Liver (tissue), 3 donors: ENCODE data around the gene MSMB.
"Not testable (repeated sequence)": the region's sequence is repeated elsewhere in the genome, so short reads cannot be mapped to it uniquely, and the experiment has no call there.

Experiments
- CTCF ChIP-seq: fragments of 150-350 bp; IDR thresholded peaks from 2 replicates; pipeline ENCODE4 v1.5.1; 2017; ENCODE audit warnings: improper control_type of control experiment, low read depth, low read length; ENCODE audit not compliant: missing input control
- HNF4A ChIP-seq, 2 donors: conservative IDR thresholded peaks; 2 replicates each; pipeline ENCODE4 v1.6.1; 2016; ENCODE audit warnings: antibody characterized with exemption in 2 of 2, mild to moderate bottlenecking in 2 of 2
- HNF4G ChIP-seq: IDR thresholded peaks from 2 replicates; pipeline ENCODE4 v1.6.1; 2016; ENCODE audit warnings: antibody characterized with exemption
- JUND ChIP-seq, 2 donors: IDR thresholded peaks; 2 replicates each; pipeline ENCODE4 v1.6.1; 2016; ENCODE audit warnings: antibody characterized with exemption in 2 of 2
- MAX ChIP-seq: IDR thresholded peaks from 2 replicates; pipeline ENCODE4 v1.6.1; 2016; ENCODE audit warnings: antibody characterized with exemption
- NR2F2 ChIP-seq: IDR thresholded peaks from 2 replicates; pipeline ENCODE4 v1.6.1; 2016; ENCODE audit warnings: antibody characterized with exemption
- RAD21 ChIP-seq, 2 donors: IDR thresholded peaks; 2 replicates each; pipeline ENCODE4 v1.6.1; 2016; ENCODE audit warnings: antibody characterized with exemption in 2 of 2, mild to moderate bottlenecking in 2 of 2
- REST ChIP-seq: IDR thresholded peaks from 2 replicates; pipeline ENCODE4 v1.6.1; 2016; ENCODE audit warnings: antibody characterized with exemption, mild to moderate bottlenecking
- SP1 ChIP-seq: IDR thresholded peaks from 2 replicates; pipeline ENCODE4 v1.6.1; 2018; ENCODE audit warnings: antibody characterized with exemption, mild to moderate bottlenecking
- TAF1 ChIP-seq: conservative IDR thresholded peaks from 2 replicates; pipeline ENCODE4 v1.6.1; 2016; ENCODE audit warnings: antibody characterized with exemption, mild to moderate bottlenecking
- donor health status: healthy.
- donor health status: healthy.

- not testable (repeated sequence) for TF ChIP-seq CTCF; SP1; MAX; HNF4A (conservative IDR thresholded peaks at IDR 0.05); NR2F2; RAD21 (IDR thresholded peaks at IDR 0.05); TAF1; HNF4G; REST; JUND (IDR thresholded peaks at IDR 0.05)
Measured at GRCh38 chr10:45999955-46000354, 46.1 kb downstream of the MSMB start.
